ENCODE measurements around the gene TESK1.

The TESK1 gene

GRCh38 chr9:35569206-35569605, 35.9 kb upstream of the TESK1 start:
- H3K9me2 ChIP-seq (ENCODE audit: low read depth, low read length) = no peaks in the 10 kb centered on the region
- no peak overlapping the region for H3K27ac ChIP-seq (ENCODE audit: low read depth, low read length, poor library complexity, severe bottlenecking)
- H3K79me2 ChIP-seq (ENCODE audit: insufficient read depth, low read length) = no peaks in the 10 kb centered on the region
- no peaks in the 10 kb centered on the region for H4K20me1 ChIP-seq (ENCODE audit: insufficient read depth, low read length)
- H3K9me3 ChIP-seq (ENCODE audit: low read length) = no peaks in the 10 kb centered on the region
- no peak overlapping the region for H2AFZ ChIP-seq (ENCODE audit: low read length)
- H3K36me3 ChIP-seq (ENCODE audit: insufficient read depth, low read length) = no peaks in the 10 kb centered on the region; the same call in 1 of the 2 replicates
- H3K4me3 ChIP-seq (ENCODE audit: low read depth, low read length, poor library complexity, severe bottlenecking) = no peak overlapping the region
- no peak overlapping the region for H3K4me2 ChIP-seq (ENCODE audit: low read length)
- no peaks in the 10 kb centered on the region for H3F3A ChIP-seq (ENCODE audit: insufficient read depth, low read length)
- no peak overlapping the region for H3K9ac ChIP-seq (ENCODE audit: low read length)
- peaks cover 17% of the 10 kb centered on the region for H3K4me1 ChIP-seq (ENCODE audit: insufficient read depth, low read length, severe bottlenecking)
- H3K27me3 ChIP-seq (ENCODE audit: insufficient read depth, low read length) = no peaks in the 10 kb centered on the region
- TF ChIP-seq CTCF (IDR thresholded peaks at IDR 0.05; ENCODE audit: low read length) = no peak
- no peak for TF ChIP-seq EZH2 (IDR thresholded peaks at IDR 0.05; ENCODE audit: borderline replicate concordance, low read length)

- no peaks in the 10 kb centered on the region for H3F3A ChIP-seq (ENCODE audit: insufficient read depth, low read length)
- TF ChIP-seq EZH2 (IDR thresholded peaks at IDR 0.05; ENCODE audit: borderline replicate concordance, low read length) = no peak
- TF ChIP-seq CTCF (IDR thresholded peaks at IDR 0.05; ENCODE audit: low read length) = no peak
- H2AFZ ChIP-seq (ENCODE audit: low read length) = no peak overlapping the region
- peaks cover 17% of the 10 kb centered on the region for H3K4me1 ChIP-seq (ENCODE audit: insufficient read depth, low read length, severe bottlenecking)
- H3K9ac ChIP-seq (ENCODE audit: low read length) = no peak overlapping the region
- H3K9me2 ChIP-seq (ENCODE audit: low read depth, low read length) = no peaks in the 10 kb centered on the region
- no peaks in the 10 kb centered on the region for H3K9me3 ChIP-seq (ENCODE audit: low read length)
- H3K27me3 ChIP-seq (ENCODE audit: insufficient read depth, low read length) = no peaks in the 10 kb centered on the region
- no peaks in the 10 kb centered on the region for H4K20me1 ChIP-seq (ENCODE audit: insufficient read depth, low read length)
- H3K36me3 ChIP-seq (ENCODE audit: insufficient read depth, low read length) = no peaks in the 10 kb centered on the region; the same call in 1 of the 2 replicates
- no peak overlapping the region for H3K27ac ChIP-seq (ENCODE audit: low read depth, low read length, poor library complexity, severe bottlenecking)
- H3K4me2 ChIP-seq (ENCODE audit: low read length) = no peak overlapping the region
- no peak overlapping the region for H3K4me3 ChIP-seq (ENCODE audit: low read depth, low read length, poor library complexity, severe bottlenecking)
- no peaks in the 10 kb centered on the region for H3K79me2 ChIP-seq (ENCODE audit: insufficient read depth, low read length)
Measured at GRCh38 chr9:35570709-35571504, 34.2 kb upstream of the TESK1 start.

GRCh38 chr9:35574578-35575122, 30.4 kb upstream of the TESK1 start:
- no peak overlapping the region for H3K4me3 ChIP-seq (ENCODE audit: low read depth, low read length, poor library complexity, severe bottlenecking)

More at GRCh38 chr9:35574578-35575122, 30.4 kb upstream of the TESK1 start:
- H3K27me3 ChIP-seq (ENCODE audit: insufficient read depth, low read length) = 0 out of 2 replicates have a peak, but pooled peaks cover 3% of the 10 kb centered on the region
- H3K36me3 ChIP-seq (ENCODE audit: insufficient read depth, low read length) = no peaks in the 10 kb centered on the region; the same call in 1 of the 2 replicates
- H3K9ac ChIP-seq (ENCODE audit: low read length) = no peak overlapping the region
- H2AFZ ChIP-seq (ENCODE audit: low read length) = no peak overlapping the region
- H3K4me2 ChIP-seq (ENCODE audit: low read length) = no peak overlapping the region
- no peaks in the 10 kb centered on the region for H3K9me3 ChIP-seq (ENCODE audit: low read length)
- H3F3A ChIP-seq (ENCODE audit: insufficient read depth, low read length) = no peaks in the 10 kb centered on the region
- peaks cover 12% of the 10 kb centered on the region for H3K4me1 ChIP-seq (ENCODE audit: insufficient read depth, low read length, severe bottlenecking)
- TF ChIP-seq CTCF (IDR thresholded peaks at IDR 0.05; ENCODE audit: low read length) (no peak), EZH2 (IDR thresholded peaks at IDR 0.05; ENCODE audit: borderline replicate concordance, low read length) (no peak)
- H3K27ac ChIP-seq (ENCODE audit: low read depth, low read length, poor library complexity, severe bottlenecking) = no peak overlapping the region
- no peaks in the 10 kb centered on the region for H3K9me2 ChIP-seq (ENCODE audit: low read depth, low read length)
- H4K20me1 ChIP-seq (ENCODE audit: insufficient read depth, low read length) = no peaks in the 10 kb centered on the region
- no peaks in the 10 kb centered on the region for H3K79me2 ChIP-seq (ENCODE audit: insufficient read depth, low read length)
